ENCODE measurements around the gene ADAM8. TPM values are rescaled to one million over a fixed set of nuclear protein-coding genes. Genes with fewer than 3 reads are reported as not detected.
"Not testable (repeated sequence)": the region's sequence is repeated elsewhere in the genome, so short reads cannot be mapped to it uniquely, and the experiment has no call there.

The ADAM8 gene
- total and polyA plus RNA-seq, 10 of the 15 experiments (the other 5 are each of a cell fraction or from before 2014, with no cell fraction given), result 0.37 to 92.7 (median 21.7) TPM

DNA sequence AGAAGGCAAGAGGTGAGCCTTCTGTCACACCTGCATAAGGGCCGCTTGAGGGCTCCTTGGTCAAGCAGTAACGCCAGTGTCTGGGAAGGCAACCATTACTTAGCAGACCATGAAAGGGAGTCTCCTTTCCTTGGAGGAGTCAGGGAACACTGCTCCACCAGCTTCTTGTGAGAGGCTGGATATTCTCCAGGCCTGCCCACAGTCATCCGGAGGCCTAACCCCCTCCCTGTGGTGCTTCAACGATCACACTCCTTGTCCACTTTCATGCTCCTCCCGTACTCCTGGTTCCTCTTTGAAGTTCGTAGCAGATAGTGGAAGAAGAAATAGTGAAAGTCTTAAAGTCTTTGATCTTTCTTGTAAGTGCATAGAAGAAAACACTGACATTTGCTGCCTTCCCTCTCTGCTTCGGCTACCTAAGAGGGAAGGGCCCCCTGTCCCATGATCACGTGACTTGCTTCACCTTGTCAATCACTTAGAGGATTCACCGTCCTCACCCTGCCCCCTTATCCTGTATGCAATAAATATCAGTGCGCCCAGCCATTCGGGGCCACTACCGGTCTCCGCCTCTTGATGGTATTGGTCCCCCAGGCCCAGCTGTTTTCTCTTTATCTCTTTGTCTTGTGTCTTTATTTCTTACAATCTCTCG, 45.5 kb upstream of the ADAM8 start:
- in situ Hi-C loops (cut with MboI); H3K4me1 ChIP-seq (ENCODE audit: control insufficient read depth, insufficient read depth, low read length); H3K4me2 ChIP-seq (ENCODE audit: control insufficient read depth, insufficient read depth); CTCF ChIA-PET; SMC1A ChIA-PET (ENCODE audit: uncharacterized antibody, unreplicated experiment); BruUV-seq (replicated peaks); H3K27me3 ChIP-seq (replicated peaks in 1 of 2; ENCODE audit: control insufficient read depth in 2 of 2, insufficient read depth in 2 of 2, low read length in 1 of 2); ATAC-seq; H3K36me3 ChIP-seq (ENCODE audit: control insufficient read depth in 2 of 2, insufficient read depth in 2 of 2, low read length in 1 of 2); H4K20me1 ChIP-seq (ENCODE audit: control insufficient read depth, insufficient read depth); DNase-seq (ENCODE audit: low read depth, low spot score); H3K9ac ChIP-seq (ENCODE audit: control insufficient read depth, insufficient read depth, low read length); intact Hi-C loops (cut with micrococcal nuclease; ENCODE audit: unreplicated experiment); POLR2A ChIA-PET; RAD21 ChIA-PET (ENCODE audit: unreplicated experiment); H2AFZ ChIP-seq (ENCODE audit: control insufficient read depth, low read depth, low read length); H3K4me3 ChIP-seq; H3K9me3 ChIP-seq (replicated peaks; ENCODE audit: control insufficient read depth, insufficient read depth, low read length); H3K79me2 ChIP-seq (ENCODE audit: control insufficient read depth, insufficient read depth, low read length); H3K27ac ChIP-seq (ENCODE audit: control insufficient read depth, insufficient read depth): not testable (repeated sequence)
- WGBS (ENCODE audit: insufficient coverage, insufficient replicate concordance, low lambda C conversion rate, missing lambda C conversion rate), result 57% methylated on average over 12 of the region's 14 CpGs
- FAIRE-seq, result peak; percentile 38

DNA sequence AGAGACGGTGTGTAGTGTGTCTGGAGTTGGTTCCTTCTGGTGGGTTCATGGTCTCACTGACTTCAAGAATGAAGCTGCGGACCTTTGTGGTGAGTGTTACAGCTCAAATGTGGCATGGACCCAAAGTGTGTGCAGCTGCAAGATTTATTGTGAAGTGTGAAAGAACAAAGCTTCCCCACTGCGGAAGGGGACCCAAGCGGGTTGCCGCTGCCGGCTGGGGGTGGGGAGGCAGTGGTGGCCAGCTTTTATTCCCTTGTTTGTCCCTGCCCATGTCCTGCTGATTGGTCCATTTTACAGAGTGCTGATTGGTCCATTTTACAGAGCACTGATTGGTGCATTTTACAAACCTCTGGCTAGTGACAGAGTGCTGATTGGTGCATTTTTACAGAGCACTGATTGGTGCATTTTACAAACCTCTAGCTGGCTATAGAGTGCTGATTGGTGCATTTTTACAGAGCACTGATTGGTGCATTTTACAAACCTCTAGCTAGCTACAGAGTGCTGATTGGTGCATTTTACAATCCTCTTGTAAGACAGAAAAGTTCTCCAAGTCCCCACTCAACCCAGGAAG, 44.3 kb upstream of the ADAM8 start:
- BruUV-seq (replicated peaks); ATAC-seq; intact Hi-C loops (cut with micrococcal nuclease; ENCODE audit: unreplicated experiment); H3K4me2 ChIP-seq (ENCODE audit: control insufficient read depth, insufficient read depth); POLR2A ChIA-PET; H3K27ac ChIP-seq (ENCODE audit: control insufficient read depth, insufficient read depth); H3K4me1 ChIP-seq (ENCODE audit: control insufficient read depth, insufficient read depth, low read length); H4K20me1 ChIP-seq (ENCODE audit: control insufficient read depth, insufficient read depth); H3K9ac ChIP-seq (ENCODE audit: control insufficient read depth, insufficient read depth, low read length); FAIRE-seq; H3K79me2 ChIP-seq (ENCODE audit: control insufficient read depth, insufficient read depth, low read length); in situ Hi-C loops (cut with MboI); H3K4me3 ChIP-seq; H3K36me3 ChIP-seq (ENCODE audit: control insufficient read depth in 2 of 2, insufficient read depth in 2 of 2, low read length in 1 of 2); H3K9me3 ChIP-seq (replicated peaks; ENCODE audit: control insufficient read depth, insufficient read depth, low read length); DNase-seq (ENCODE audit: low read depth, low spot score); H2AFZ ChIP-seq (ENCODE audit: control insufficient read depth, low read depth, low read length); H3K27me3 ChIP-seq (replicated peaks in 1 of 2; ENCODE audit: control insufficient read depth in 2 of 2, insufficient read depth in 2 of 2, low read length in 1 of 2): not testable (repeated sequence)
- peak; percentile 52; the same call in 1 of the 2 replicates for TF ChIP-seq NFYB (IDR thresholded peaks at IDR 0.05; ENCODE audit: insufficient read depth, low read depth, low read length)
- ChIA-PET SMC1A (ENCODE audit: uncharacterized antibody, unreplicated experiment) (interaction anchor here (0.9 kb wide), 1 partner anchor 9 kb away, joined by 5 read pairs; no protein-coding TSS in a partner anchor), RAD21 (ENCODE audit: unreplicated experiment) (interaction anchor here (1.7 kb wide), 1 partner anchor 9 kb away, joined by 4 read pairs; no protein-coding TSS in a partner anchor), CTCF (interaction anchor here (0.9 to 1.0 kb wide), 2 partner anchors 9 to 10 kb away, joined by 3 to 5 read pairs; no protein-coding TSS in a partner anchor)
- WGBS (ENCODE audit: insufficient coverage, insufficient replicate concordance, low lambda C conversion rate, missing lambda C conversion rate), result 83% methylated on average over 6 of the region's 6 CpGs
